NCI-H128 (cell line): Measurements from ENCODE around the gene ORMDL3.
"Not testable (repeated sequence)": the region's sequence is repeated elsewhere in the genome, so short reads cannot be mapped to it uniquely, and the experiment has no call there.

Source experiments
- DNase-seq: peaks from one replicate; lab custom pipeline; 2025; ENCODE audit not compliant: unreplicated experiment; lab: John Stamatoyannopoulos, UW

ORMDL3 gene

DNA sequence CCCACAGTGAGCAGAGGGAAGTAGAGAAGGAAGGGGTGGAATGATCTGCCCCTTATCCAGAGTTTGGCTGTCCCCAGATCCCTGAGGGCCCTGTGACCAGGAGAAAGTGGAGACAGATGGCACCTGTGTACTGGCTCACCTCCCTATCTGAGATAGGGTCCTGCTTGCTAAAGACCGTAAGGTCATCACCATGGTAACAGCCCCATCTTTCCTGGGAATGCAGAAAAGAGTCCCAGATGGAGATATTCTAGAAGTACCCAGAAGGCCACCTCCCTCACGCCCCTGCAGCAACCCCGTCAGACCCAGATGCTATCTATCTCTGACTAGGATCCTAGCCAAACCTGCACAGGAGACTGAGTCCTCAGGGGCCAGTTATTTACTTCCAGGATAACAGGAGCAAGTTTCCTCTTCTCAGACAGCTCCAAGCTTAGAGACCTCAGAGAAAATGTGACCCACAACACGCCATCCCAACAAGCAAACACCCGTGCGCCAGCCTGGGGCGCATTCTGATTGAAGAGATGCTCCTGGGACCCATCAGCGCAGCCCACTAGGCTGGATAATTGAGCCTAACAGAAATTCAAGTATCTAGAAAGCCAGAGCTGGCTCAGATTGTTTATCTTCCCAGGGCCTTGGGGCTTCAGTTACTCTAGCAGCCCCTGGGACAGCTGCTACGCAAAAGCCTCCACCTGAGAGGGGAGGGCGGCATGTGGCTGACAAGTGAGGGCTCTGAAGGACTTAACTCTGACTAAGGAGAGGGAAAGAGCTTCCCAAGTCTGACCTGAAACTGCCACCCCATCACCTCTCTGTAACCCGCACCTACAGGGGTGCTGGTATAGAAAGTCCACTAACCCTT lies 1.9 kb downstream of the ORMDL3 start:
- no peak for DNase-seq

GRCh38 chr17:39924691-39925055 lies 2.7 kb downstream of the ORMDL3 start:
- DNase-seq: no peak

GRCh38 chr17:39923836-39924690 lies 3.3 kb downstream of the ORMDL3 start:
- no peak for DNase-seq

- no peak for DNase-seq
Observed at GRCh38 chr17:39923230-39923629, 4.2 kb downstream of the ORMDL3 start.

DNA sequence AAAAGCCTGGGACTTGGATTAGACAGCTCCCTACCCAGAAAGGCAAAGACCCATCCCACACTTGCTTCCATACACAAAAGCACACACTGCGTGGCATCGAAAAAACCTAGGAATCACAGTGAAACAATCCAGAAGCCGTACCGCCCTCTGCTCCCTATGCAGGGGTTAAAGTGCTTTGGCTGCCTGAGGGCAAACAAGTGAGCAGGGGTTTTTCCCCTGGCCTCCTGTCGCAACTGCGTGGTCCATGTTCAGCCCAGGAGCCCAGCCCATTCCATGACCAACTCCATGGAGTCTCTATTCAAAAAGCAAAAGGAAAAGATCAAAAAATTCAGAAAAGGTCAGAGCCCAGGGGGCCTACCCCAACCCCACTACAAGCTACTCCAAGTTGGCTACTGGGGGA lies 5.4 kb downstream of the ORMDL3 start:
- no peak for DNase-seq

DNA sequence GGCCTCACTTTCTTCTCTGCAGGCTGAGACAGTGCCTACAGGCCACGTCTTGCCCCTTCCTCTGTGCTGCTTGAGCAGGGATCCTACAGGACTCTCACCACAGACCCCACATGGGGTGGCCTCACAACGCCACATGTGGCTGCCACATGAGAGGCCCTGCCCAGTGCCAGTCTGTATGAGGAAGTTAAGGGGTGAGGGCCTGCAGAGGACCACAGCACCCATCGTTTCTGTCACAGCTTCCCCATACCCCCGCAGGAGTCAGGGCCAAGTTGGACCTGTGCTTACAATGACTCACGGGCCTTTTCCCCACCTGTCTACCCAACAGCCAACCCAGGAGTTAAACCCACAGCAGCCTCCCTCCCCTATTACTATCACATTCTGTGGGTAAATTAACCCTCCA lies 6.1 kb downstream of the ORMDL3 start:
- no peak for DNase-seq

GRCh38 chr17:39920218-39921210 lies 6.9 kb downstream of the ORMDL3 start:
- DNase-seq: no peak

DNA sequence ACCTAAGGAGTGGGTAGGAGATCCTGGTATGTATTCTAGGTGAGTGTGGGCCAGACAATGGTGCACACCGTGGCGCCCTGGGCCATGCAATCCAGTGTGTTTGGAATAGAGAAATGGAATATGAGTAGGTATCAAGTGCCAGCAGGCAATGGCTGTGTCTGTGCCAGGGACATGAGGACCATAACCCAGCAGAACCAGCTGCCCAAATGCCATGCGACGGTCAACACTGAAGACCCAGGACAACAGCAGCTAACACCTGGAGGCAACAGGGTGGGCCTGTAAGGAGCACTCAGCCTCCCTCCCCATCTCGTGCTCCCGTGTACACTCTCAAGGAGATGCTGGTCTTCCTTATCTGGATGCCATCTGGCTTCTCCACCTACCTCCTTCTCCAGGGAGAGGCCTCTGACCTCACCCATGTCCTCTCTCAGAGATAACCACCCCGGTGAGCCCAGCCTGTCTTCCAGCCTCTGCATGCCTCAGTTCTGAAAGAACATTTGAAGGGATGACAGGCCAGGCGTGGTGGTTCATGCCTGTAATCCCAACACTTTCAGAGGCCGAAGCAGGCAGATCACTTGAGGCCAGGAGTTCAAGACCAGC lies 8.2 kb downstream of the ORMDL3 start:
- DNase-seq: no peak

DNA sequence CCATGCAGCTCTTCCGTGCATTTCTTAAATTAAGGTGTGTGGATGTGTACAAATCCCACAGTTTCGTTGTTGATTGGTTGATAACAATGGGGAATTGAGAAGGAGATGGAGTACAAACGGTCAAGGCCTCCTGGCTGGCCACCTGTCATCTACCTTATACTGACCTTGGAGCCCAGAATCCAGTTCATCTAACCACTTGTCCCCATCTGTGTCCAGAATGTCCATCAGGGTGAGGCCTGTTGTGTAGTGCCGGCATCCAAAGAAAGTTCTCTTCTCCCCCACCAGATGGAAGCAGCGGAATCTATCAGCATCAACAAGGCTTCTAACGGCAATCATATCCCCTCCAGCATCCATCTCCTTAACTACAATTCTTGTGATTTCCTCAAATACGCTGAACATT lies 10.5 kb downstream of the ORMDL3 start:
- no peak for DNase-seq

- DNase-seq: no peak
Observed at GRCh38 chr17:39915559-39915958, 11.8 kb downstream of the ORMDL3 start.

GRCh38 chr17:39913989-39914388 lies 13.4 kb downstream of the ORMDL3 start:
- DNase-seq: no peak

GRCh38 chr17:39908789-39909352 lies 18.5 kb downstream of the ORMDL3 start:
- DNase-seq: no peak

GRCh38 chr17:39904990-39905288 lies 22.5 kb downstream of the ORMDL3 start:
- no peak for DNase-seq

DNA sequence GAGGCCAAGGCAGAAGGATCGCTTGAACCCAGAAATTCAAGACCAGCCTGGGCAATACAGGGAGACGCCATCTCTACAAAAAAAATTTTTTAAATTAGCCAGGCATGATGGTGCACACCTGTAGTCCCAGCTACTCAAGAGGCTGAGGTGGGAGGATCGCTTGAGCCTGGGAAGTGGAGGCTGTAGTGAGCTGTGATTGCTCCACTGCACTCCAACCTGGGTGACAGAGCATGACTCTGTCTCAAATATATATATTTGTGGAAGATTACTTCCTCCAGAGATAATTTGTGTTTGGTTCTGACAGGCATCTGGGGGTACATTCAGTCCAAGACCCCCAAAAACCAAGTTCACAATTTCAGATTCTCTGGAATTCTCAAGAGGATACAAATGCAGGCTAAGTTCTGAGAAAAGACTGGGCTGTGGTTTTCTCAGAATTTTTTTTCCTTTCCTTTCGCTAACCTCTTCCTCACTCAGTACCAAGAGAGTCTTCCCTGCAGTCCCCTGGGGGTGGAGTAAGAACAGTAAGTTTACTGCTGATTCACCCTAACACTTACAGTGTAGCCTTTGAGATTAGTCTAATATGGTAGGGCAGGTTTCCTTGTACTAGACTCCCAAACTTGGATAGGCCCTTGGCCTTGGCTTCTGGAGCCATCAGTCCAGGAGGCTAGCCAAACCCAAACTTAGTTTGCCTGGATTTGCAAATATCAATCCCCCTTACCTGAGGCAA lies 24.1 kb downstream of the ORMDL3 start:
- DNase-seq: no peak

DNA sequence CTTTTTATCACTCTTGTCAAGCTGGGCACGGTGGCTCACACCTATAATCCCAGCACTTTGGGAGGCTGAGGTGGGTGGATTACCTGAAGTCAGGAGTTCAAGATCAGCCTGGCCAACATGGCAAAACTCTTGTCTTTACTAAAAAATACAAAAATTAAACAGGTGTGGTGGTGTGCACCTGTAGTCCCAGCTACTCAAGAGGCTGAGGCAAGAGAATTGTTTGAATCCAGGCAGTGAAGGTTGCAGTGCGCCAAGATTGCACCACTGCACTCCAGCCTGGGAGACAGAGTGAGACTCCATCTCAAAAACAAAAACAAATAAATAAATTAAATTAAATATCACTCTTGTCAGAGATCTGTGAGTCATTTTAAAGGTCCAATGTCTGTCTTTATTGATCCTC lies 25.4 kb downstream of the ORMDL3 start:
- not testable (repeated sequence) for DNase-seq

GRCh38 chr17:39899215-39899614 lies 28.2 kb downstream of the ORMDL3 start:
- DNase-seq: no peak

- no peak for DNase-seq
Observed at GRCh38 chr17:39898088-39898487, 29.3 kb downstream of the ORMDL3 start.

DNA sequence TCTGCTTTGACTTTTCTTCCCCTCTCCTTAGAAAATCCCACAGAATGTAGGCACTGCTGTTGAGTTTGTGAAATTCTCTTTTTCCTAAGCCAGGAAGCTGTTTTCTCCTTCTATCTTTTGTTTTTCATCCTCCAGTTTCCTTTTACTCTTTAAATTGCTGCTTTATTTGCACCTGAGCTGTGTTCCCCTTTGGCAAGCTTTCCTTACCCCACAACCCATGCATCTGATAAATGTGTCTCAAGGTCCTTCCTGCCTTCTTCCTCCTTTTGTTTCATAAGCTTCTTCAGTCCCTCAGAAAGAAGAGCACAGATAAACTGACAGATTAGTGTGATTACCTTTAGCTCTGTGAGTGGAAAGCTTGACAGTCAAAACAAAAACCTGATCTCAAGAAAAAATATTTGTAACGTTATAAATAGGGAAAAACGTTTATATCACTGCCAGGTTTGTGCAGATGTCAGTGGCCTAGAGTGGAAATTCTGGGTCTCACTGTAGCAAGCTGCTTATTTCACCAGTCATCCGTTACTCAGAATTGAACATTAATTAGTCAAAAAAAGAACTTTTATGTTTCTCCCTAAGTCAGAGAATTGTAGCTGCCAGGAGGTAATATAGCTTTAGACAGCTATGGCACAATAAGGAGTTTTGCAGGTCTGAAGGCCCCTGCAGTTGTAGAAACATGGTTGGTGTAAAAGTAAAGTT lies 32.6 kb downstream of the ORMDL3 start:
- DNase-seq: no peak

- DNase-seq: no peak
Observed at GRCh38 chr17:39889200-39889599, 38.2 kb downstream of the ORMDL3 start.
